RCC 7860 (cell line): ENCODE measurements around the gene SMIM28.
A peak's percentile ranks its signal among the peaks of the same experiment; 100 is the strongest.
"Not testable (repeated sequence)": the region's sequence is repeated elsewhere in the genome, so short reads cannot be mapped to it uniquely, and the experiment has no call there.

Source experiments
- DNase-seq: peaks from one replicate; pipeline ENCODE4 v3.0.0-alpha.2; 2015; ENCODE audit warnings: low spot score
- FAIRE-seq: peaks from 2 replicates; lab custom pipeline; 2012; peaks lifted over from hg19 to GRCh38; lab: Jason Lieb, UNC

Gene SMIM28

DNA sequence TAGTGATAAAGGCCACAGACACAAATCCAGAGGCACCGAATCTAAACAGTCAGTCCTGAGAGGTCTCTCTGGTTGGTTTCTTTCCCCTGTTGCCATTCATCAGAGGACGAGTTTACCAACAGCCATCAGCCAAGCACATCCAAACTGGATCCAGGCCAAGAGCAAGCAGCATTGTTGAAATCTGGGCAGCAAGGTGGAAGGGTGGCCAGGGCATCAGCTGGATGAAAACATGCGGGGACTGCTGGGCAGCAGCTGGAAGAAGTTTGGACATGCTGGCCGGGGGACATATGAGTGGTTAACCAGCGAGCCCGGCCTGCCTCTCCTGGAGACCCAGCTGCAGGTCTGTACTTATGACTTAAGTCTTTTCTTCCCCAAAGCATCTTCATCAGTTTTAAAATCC lies at the start of gene SMIM28:
TSS of gene SMIM28 (plus strand) at position 62 of the 400 bp plus-strand sequence. CDS start at position 230, 168 bp downstream.
- FAIRE-seq (no peak), DNase-seq (no peak)

DNA sequence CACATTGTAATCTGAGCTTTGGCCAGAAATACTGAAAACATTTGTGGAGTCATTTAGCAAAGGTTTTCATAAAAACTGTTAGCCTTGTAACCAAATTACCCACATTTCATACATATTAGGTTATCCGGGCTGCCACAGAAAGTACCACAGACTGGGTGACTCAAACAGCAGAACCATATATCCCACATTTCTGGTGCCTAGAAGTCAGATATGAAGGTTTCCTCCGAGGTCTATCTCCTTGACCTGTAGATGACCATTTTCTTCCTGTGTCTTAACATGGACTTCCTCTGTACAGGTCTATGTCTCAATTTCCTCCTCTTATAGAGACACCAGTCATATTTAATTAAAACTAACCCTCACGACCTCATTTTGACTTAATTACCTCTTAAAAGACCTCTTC lies 49.5 kb upstream of the SMIM28 start:
- no peak for DNase-seq
- no peak for FAIRE-seq

DNA sequence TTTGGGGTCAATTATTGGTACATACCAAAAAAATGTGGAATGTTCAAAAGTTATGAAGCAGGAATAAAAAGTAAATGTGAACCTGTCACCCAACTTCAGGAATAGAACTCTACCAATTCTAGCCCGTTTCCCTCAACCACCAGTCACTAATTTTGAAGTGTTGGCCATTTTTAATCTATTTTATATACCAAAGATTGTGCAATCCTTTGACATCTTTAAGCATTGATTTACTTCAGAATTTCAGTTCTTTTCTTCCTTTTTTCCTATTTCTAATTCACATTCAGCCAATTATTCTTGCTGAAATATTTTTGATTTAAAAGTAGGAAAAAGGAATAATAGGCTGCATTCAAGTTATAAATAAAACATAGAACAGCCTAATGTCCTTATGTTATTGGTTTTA lies 46.9 kb upstream of the SMIM28 start:
- FAIRE-seq (no peak), DNase-seq (no peak)

DNA sequence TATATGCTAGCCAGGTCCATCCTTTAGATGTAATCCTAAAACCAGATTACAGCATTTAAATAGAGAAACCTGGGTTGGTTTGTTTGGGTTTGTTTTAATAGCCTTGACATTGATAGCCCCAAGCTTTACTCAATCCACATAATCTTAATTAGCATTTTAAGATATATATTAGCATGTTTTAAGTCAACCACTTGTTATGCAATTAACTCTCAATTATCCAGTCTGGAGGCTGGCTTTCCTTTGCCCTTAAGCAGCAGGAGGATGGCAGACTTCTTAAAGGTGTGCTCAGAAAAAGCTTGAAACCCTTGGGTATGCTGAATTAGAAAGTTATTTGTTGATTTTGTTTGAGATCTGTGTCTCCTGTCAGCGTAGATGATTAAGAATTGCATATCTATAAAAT lies 46.3 kb upstream of the SMIM28 start:
- DNase-seq, result no peak
- FAIRE-seq, result no peak

DNA sequence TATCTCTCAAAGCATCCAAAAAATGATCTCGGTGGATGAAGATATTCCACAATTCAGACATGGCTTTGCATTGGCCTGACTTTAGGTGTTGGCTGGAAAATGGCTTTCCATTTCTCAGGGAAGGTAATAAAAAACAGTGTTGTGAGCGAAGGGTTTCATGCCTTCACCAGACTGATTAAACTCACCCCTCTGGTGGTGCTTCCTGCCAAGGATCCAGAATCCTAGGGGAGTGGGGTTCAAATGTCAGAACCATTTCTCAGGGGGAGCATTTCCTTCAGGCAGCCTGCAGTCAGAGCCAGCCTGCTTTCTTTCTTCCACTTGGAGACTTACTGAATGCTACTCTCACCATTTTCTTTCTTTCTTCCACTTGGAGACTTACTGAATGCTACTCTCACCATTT lies 45.7 kb upstream of the SMIM28 start:
- DNase-seq (no peak), FAIRE-seq (no peak)

DNA sequence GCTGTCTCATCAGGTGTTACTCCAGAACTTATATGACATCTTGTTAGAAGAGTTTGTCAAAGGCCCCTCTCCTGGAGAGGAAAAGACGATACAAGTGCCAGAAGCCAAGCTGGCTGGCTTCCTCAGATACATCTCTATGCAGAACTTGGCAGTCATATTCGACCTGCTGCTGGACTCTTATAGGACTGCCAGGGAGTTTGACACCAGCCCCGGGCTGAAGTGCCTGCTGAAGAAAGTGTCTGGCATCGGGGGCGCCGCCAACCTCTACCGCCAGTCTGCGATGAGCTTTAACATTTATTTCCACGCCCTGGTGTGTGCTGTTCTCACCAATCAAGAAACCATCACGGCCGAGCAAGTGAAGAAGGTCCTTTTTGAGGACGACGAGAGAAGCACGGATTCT lies 43.7 kb upstream of the SMIM28 start:
- DNase-seq, result no peak
- FAIRE-seq, result no peak

DNA sequence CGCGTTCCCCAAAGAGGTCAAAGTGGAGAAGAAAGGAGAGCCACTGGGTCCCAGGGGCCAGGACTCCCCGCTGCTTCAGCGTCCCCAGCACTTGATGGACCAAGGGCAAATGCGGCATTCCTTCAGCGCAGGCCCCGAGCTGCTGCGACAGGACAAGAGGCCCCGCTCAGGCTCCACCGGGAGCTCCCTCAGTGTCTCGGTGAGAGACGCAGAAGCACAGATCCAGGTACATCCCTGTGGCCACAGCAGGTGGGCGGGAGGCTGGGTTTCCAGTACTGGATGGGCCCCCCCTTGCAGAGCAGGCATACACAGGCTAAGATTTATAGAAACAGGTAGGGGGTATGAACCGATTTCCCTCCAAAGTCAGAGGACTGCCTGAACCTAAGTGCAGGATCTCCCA lies 42.7 kb upstream of the SMIM28 start:
- DNase-seq (no peak), FAIRE-seq (no peak)

DNA sequence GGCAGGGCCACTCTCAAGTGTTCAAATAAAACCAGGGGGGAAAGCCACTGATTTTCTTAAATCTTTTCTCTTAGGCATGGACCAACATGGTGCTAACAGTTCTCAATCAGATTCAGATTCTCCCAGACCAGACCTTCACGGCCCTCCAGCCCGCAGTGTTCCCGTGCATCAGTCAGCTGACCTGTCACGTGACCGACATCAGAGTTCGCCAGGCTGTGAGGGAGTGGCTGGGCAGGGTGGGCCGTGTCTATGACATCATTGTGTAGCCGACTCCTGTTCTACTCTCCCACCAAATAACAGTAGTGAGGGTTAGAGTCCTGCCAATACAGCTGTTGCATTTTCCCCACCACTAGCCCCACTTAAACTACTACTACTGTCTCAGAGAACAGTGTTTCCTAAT lies 41.5 kb upstream of the SMIM28 start:
- DNase-seq (no peak), FAIRE-seq (no peak)

DNA sequence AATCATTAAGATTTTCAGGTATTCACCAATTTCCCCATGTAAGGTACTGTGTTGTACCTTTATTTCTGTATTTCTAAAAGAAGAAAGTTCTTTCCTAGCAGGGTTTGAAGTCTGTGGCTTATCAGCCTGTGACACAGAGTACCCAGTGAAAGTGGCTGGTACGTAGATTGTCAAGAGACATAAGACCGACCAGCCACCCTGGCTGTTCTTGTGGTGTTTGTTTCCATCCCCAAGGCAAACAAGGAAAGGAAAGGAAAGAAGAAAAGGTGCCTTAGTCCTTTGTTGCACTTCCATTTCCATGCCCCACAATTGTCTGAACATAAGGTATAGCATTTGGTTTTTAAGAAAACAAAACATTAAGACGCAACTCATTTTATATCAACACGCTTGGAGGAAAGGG lies 40.6 kb upstream of the SMIM28 start:
- no peak for FAIRE-seq
- DNase-seq, result no peak

DNA sequence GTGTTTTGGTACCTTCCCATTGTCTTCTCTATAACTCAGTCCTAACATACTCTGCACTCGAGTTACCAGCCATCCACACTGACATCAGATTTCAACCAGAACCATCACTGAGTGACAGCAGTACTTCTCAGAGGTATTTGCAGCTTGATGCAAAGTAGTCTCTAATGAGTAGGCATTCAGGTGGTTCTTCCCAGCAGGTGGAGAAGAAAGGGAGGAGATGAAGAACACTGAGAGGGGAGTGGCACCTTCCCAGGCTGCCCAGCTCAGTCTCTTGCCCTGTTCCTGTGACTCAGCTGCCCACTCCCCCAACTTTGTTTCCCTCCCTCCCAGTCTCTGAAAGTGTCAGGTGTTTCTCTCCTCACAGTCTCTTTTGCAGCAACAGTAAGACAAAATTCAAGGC lies 38.7 kb upstream of the SMIM28 start:
- FAIRE-seq (no peak), DNase-seq (no peak)

DNA sequence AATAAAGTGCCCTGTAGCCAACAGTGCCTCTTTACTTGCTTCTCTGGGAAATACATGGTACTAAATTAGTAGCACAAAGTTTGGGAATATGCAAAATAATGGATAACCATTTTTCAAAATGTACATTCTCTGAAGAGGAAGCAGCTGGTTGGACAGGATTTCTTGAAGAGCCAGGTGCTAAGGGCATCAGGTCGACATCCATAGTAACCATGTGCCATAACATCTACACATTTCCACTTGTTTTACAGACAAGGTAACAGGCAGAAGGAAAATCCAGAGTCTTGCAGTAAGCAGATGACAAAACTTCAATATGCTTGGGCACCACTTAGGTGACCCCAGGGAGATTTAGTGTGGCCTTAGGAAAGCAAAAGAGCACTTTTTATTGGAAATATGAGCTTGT lies 36.5 kb upstream of the SMIM28 start:
- no peak for FAIRE-seq
- DNase-seq, result no peak

DNA sequence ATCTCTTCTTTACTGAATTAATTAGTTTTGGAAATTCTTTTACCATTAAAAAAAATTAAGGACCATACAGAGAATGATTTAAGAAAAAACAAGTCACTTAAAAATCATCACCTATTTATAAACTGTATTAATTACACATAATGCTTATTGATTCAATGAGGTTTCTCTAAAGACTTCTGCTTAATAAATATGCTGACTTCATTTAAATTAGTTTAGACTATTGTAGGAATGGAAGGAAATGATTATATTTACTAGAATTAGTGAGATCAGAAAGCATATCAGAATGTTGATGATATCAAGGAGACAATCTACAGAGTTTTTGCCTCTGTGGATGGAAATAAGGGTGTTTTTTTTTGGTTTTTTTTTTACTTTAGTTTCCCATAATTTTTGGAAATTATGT lies 34.6 kb upstream of the SMIM28 start:
- FAIRE-seq (no peak), DNase-seq (no peak)

DNA sequence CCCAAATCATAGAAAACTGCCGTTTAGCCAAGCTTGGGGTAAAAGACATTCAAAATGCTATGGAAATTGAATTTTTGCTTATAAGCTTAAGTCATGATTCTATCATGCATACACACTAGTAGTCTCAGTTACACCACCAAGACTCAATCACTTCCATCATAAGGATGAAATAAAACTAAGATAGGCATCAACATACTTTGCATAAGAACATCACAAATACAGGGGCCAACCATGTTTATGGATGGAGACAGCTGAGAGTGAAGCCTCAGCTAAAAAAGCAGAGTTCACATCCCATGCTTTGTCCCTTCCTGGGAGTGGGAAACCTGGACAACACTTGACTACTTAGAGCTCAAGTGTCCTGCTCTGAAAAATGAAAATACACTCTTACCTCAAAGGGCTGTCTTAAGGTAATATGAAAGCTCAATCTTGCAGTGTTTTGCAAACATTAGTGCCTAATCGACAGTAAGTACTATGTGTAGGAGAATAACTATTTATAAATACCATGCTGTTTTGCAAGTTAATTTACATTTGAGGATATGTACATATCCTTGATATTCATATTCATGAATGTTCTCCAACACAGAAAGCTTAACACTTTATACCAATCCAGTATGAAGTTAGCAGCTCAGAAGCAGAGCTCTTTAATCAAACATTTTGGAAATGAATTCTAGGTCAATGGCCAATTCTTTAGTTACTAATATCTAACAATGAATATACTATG lies 32.0 kb upstream of the SMIM28 start:
- DNase-seq (no peak), FAIRE-seq (no peak)

DNA sequence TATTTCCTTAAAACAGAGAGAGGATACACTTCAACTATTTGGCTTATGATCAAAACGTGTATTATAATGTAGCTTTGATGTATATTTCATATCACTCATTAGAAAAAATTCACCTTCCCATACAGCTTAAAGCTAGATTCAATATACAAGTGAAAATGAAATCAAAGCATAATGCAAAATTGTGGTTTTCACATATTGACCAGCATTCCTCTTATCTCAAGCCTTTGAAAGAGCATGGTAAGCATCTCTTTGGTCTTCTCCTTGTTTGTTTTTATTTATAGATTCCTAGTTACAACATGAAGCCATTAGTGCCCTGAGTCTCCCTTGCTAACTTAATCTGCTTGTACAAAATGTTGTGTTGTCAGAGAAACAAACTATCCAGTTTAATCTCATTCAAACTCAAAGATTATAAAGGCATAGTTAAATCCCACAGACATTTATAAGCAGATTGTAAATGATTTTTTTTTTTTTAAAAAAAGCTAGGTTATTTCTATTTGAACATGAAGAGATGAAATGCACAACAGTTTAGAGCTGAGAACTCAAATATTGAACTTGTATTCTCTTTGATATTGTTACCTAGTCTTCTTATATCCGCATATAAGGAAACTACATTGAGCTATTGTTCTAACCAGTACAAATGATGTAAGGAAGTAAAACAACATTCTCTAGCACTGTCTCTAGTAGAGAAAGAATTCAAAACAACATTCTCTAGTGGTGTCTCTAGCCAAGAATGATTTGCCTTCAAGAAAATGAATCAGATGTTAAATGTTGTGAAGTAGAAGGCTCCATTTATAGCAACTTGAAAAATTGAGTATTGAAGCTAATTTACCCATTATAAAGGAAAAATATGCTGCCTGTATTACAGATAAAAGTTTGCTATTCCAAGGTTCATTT lies 31.2 kb upstream of the SMIM28 start:
- DNase-seq (no peak), FAIRE-seq (no peak)

DNA sequence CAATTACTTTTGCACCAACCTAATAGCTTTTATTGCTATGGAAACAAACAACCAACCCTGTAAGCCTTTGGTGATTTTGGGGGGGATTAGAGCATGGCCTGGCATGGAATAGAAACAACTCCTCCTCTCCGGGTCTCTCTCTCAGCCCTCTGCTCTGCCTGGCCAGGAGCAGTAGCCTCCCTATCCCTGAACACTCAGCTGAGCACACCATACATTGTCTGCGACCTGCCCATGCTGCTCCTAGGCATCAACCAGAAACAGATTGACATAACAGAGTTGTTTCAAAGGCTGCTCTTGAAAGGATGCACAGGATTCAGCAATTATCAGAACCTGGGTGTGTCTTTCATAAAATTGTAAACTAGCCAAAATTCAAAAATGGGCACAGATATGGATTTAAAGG lies 29.8 kb upstream of the SMIM28 start:
- FAIRE-seq, result no peak

DNA sequence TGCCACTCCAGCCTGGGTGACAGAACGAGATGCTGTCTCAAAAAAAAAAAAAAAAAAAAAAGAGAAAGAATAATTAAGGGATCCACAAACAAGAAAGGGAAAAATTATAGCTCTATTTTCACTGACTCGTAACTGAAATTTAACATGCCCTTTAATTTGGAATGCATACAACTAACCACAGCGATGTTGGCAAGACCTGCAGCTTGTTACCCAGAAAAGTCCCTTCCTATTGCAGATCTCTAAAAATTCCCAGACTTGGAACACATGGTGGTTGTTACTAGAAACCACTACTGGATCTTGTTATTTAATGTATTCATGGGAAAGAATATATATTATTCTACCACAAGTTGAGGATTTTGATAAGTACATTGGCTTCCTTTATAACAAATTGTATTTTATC lies 27.8 kb upstream of the SMIM28 start:
- DNase-seq, result no peak
- FAIRE-seq, result no peak

More for the DNA sequence above, 29.8 kb upstream of the SMIM28 start:
- no peak for DNase-seq

DNA sequence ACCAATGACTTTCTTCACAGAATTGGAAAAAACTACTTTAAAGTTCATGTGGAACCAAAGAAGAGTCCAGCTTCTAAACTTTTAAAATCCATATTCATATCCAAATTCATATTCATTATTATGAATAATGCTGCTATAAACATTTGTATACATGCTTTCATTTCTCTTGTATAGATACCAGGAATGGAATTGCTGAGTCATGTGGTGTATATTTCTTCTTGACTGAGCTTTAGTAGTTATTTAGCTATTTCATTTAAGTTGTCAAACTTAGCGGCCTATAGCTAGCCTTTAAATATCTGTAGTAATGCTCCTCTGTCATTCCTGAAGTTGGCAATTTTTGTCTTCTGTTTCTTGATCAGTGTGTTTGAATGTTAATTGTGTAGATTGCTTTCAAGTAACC lies 19.8 kb upstream of the SMIM28 start:
- DNase-seq (no peak), FAIRE-seq (no peak)

DNA sequence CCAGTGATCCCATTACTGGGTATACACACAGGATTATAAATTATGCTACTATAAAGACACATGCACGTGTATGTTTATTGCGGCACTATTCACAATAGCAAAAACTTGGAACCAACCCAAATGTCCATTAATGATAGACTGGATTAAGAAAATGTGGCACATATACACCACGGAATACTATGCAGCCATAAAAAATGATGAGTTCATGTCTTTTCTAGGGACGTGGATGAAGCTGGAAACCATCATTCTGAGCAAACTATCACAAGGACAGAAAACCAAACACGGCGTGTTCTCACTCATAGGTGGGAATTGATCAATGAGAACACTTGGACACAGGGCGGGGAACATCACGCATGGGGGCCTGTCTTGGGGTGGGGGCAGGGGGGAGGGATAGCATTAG lies 9.0 kb upstream of the SMIM28 start:
- not testable (repeated sequence) for DNase-seq, FAIRE-seq

DNA sequence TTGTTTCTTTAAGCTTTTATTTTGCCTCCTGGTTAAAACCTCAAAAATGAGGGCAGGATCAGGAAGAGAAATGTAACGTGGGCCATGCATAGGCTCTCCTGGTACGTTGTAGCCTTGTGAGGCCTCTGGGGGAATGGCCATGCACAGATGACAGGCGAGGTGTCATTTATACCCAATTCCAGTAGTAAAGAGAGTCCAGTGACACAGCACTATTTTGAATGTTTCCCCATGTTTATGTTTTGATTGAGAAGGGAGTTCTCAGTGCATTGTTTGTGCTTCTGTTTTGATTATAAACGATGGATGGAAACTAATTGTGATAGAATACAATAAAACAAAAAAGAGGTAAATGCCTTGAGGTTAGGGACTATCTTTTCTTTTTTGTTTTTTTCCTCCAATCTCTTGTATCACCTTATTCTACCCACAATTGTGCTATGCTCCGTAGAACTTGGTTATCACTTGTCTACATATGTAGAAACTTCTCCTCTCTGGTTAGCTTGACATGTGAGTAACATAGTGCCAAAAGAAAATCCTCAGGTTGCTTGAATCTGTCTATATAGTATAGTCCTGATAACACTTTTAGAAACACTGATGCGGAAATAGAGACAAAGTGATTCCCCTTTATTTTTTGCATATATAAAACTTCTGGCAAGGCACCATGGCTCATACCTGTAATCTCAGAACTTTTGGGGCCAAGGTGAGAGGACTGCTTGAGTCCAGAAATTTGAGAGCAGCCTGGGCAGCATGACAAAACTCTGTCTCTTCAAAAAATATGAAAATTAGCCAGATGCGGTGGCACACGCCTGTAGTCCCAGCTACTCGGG lies 6.9 kb upstream of the SMIM28 start:
- FAIRE-seq, result no peak
- DNase-seq, result no peak

DNA sequence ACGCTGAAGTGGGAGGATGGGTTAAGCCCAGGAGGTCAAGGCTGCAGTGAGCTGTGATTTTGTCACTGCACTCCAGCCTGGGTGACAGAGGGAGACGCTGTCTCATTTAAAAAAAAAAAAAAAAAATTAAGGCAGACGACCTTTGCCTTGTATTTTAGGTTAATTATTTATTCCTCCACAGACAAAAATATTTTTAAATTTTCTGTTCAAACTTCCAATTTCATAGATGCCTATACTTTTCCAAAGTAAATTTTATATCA lies 6.3 kb upstream of the SMIM28 start:
- no peak for FAIRE-seq
- no peak for DNase-seq

DNA sequence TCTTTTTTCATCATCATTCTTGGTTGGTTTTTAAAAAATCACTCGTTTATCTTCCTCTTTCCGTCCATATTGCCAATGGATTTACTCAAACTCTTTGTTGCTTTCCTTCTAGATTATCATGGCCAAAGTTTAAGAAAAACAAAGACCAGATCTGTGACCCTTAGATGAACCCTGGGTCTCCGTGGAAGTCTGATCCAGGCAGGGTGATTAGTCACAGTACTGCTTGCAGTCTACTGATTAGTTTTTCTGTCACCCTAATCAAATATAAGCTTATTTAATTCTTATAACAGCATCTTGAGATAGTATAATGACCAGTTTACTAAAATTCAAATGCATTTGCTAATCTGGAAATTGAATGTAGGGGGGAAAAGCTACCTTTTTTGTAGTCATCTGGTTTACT lies 6.0 kb upstream of the SMIM28 start:
- FAIRE-seq, result peak; percentile 68
- peak; percentile 17 for DNase-seq
